Measurements from ENCODE around the gene OXCT2. TPM values are rescaled to one million over a fixed set of nuclear protein-coding genes. Genes with fewer than 3 reads are reported as not detected.
"Not testable (repeated sequence)": the region's sequence is repeated elsewhere in the genome, so short reads cannot be mapped to it uniquely, and the experiment has no call there.

Gene OXCT2
- total RNA-seq (1 to 10 TPM in 9 of 10 donors, under 1 TPM in 1; 0.85 to 5.4 (median 2.2) TPM), polyA plus RNA-seq (1 to 10 TPM; 1.5 to 3.3 TPM)
- long read RNA-seq, donor 1, result 0 reads
- long read RNA-seq, donor 2, transcript OXCT2-201 (1 exons, 1,826 nt), result major isoform, 8 of 8 reads
- long read RNA-seq, donor 2, partial matches to known transcripts, result 0 of 8 reads
- long read RNA-seq, donor 2, other reads (novel, unspliced or antisense), result 0 of 8 reads
- long read RNA-seq, donor 3, transcript OXCT2-201 (1 exons, 1,826 nt), result major isoform, 32 of 32 reads
- long read RNA-seq, donor 3, partial matches to known transcripts, result 0 of 32 reads
- long read RNA-seq, donor 3, other reads (novel, unspliced or antisense), result 0 of 32 reads

- intact Hi-C loops (cut with DNase I), result not testable (repeated sequence)
Observed at GRCh38 chr1:39771022-39771532, at the start of gene OXCT2. Gene OXCT2 (minus strand): TSS chr1:39771348. CDS start chr1:39771255, 93 bp downstream.

GRCh38 chr1:39819091-39819812 lies 48.1 kb upstream of the OXCT2 start:
- Histone ChIP-seq H3K27me3 (peaks cover 0 to 25% (median 2%) of the 10 kb centered on the region in 7 donors), H3K9me3 (no peaks in the 10 kb centered on the region), H3K4me1 (peaks cover 0 to 11% (median 0%) of the 10 kb centered on the region in 9 donors), H3K4me3 (no peak overlapping the region), H3K27ac (no peak overlapping the region), H3K36me3 (no peaks in the 10 kb centered on the region)
- ATAC-seq (no peak), DNase-seq (no peak)
- 77 to 84% methylated on average over 22 of the region's 22 CpGs for WGBS, 2 donors
- no peak for TF ChIP-seq CTCF (IDR thresholded peaks at IDR 0.05)
- intact Hi-C loops (cut with DNase I), result loop anchor here in 6 of 10 donors (2.0 to 10.0 kb wide), 7 partner anchors 78 to 216 kb away; partner anchors contain the start of gene MYCL (in 3 of the 6)

More at GRCh38 chr1:39771022-39771532, at the start of gene OXCT2:
- not testable (repeated sequence) for H3K4me1 ChIP-seq, H3K36me3 ChIP-seq, DNase-seq, H3K9me3 ChIP-seq, H3K27ac ChIP-seq
- whole genome bisulfite sequencing, 2 donors, result 4% methylated on average over 31 to 46 of the region's 57 CpGs
- peak in 7 of 8 donors; percentile 12 to 57 (median 49) for ATAC-seq
- Histone ChIP-seq H3K27me3 (peaks cover 0 to 11% (median 4%) of the 10 kb centered on the region in 7 donors), H3K4me3 (peak within 1 kb of the TSS in 3 of 10 donors; percentile 15 to 37 (median 32))

- no peak for TF ChIP-seq CTCF (IDR thresholded peaks at IDR 0.05)
- intact Hi-C loops (cut with DNase I), result loop anchor here in 6 of 10 donors (2.0 to 10.0 kb wide), 7 partner anchors 79 to 216 kb away; partner anchors contain the start of gene MYCL (in 3 of the 6)
- DNase-seq (no peak), ATAC-seq (no peak)
- Histone ChIP-seq H3K4me1 (peaks cover 0 to 11% (median 0%) of the 10 kb centered on the region in 9 donors), H3K27me3 (peaks cover 0 to 25% (median 0%) of the 10 kb centered on the region in 7 donors), H3K9me3 (no peaks in the 10 kb centered on the region), H3K36me3 (no peaks in the 10 kb centered on the region), H3K27ac (no peak overlapping the region), H3K4me3 (no peak overlapping the region)
- 96 to 100% methylated on average over 2 of the region's 2 CpGs for WGBS, 2 donors
Observed at GRCh38 chr1:39818482-39818881, 47.3 kb upstream of the OXCT2 start.

- not testable (repeated sequence) for H3K4me3 ChIP-seq, H3K36me3 ChIP-seq, H3K9me3 ChIP-seq, H3K27ac ChIP-seq
- peak; percentile 11 to 17 for DNase-seq
- peaks cover 0 to 11% (median 0%) of the 10 kb centered on the region in 9 donors for H3K4me1 ChIP-seq
- 53 to 60% methylated on average over 14 to 18 of the region's 24 CpGs for WGBS, 2 donors
- intact Hi-C loops (cut with DNase I), result loop anchor here in 9 of 10 donors (2.0 to 10.0 kb wide), 10 partner anchors 80 to 217 kb away; partner anchors contain the start of gene MYCL (in 3 of the 9)
- peak in 7 of 8 donors; percentile 22 to 50 (median 40) for ATAC-seq
- H3K27me3 ChIP-seq, result peaks cover 0 to 25% (median 0%) of the 10 kb centered on the region in 7 donors
- peak in 1 of 9 donors; percentile 13 for TF ChIP-seq CTCF (IDR thresholded peaks at IDR 0.05)
Observed at GRCh38 chr1:39817091-39817932, 46.2 kb upstream of the OXCT2 start.

Data from heart right ventricle (tissue), 16 donors.